H1 (cell line): ENCODE data around the gene SLC1A3. TPM values are rescaled to one million over a fixed set of nuclear protein-coding genes. Genes with fewer than 3 reads are reported as not detected.

Experiments used
- CTCF ChIA-PET: fragments of 300-600 bp; sonication (Branson Sonifier 250); formaldehyde crosslinking; loops from one replicate; lab custom pipeline; 2021; ENCODE audit not compliant: partially characterized antibody; lab: Charles Lee
- POLR2A ChIA-PET: fragments of 300-600 bp; sonication (Branson Sonifier 250); formaldehyde crosslinking; loops from one replicate; lab custom pipeline; 2021; ENCODE audit warnings: inconsistent platforms; ENCODE audit not compliant: partially characterized antibody; lab: Charles Lee
- DNase-seq, 2 experiments: peaks; one replicate each; pipeline versions ENCODE4 v3.0.0 to v3.0.0-alpha.2; 2010 to 2022; ENCODE audit warnings: low spot score in 2 of 2, low read depth in 1 of 2, mixed read lengths in 1 of 2
- FAIRE-seq: peaks from 2 replicates; lab custom pipeline; 2011; peaks lifted over from hg19 to GRCh38; lab: Jason Lieb, UNC
- H2AFZ ChIP-seq: 2 replicates; pipeline ENCODE4 v1.8.1; 2012; ENCODE audit warnings: low read length, inconsistent platforms
- H2AK5ac ChIP-seq: 2 replicates; pipeline ENCODE4 v1.6.1; 2013; ENCODE audit warnings: low read depth, low read length
- H2BK120ac ChIP-seq: replicated peaks from 2 replicates; pipeline ENCODE3; 2013; ENCODE audit warnings: low read depth, low read length, inconsistent platforms
- H2BK12ac ChIP-seq: 2 replicates; pipeline ENCODE4 v1.6.1; 2013; ENCODE audit warnings: low read depth, low read length
- H2BK15ac ChIP-seq: 2 replicates; pipeline ENCODE4 v1.6.1; 2013; ENCODE audit warnings: low read length
- H2BK20ac ChIP-seq: 2 replicates; pipeline ENCODE4 v1.6.1; 2013; ENCODE audit warnings: low read length
- H2BK5ac ChIP-seq: 2 replicates; pipeline ENCODE4 v1.6.1; 2013; ENCODE audit warnings: low read depth, low read length
- H3K14ac ChIP-seq: 2 replicates; pipeline ENCODE4 v1.6.1; 2013; ENCODE audit warnings: inconsistent platforms; ENCODE audit not compliant: insufficient read length
- H3K18ac ChIP-seq: 2 replicates; pipeline ENCODE4 v1.6.1; 2013; ENCODE audit warnings: low read length; ENCODE audit errors: extremely low read depth
- H3K23ac ChIP-seq: 2 replicates; pipeline ENCODE4 v1.6.1; 2013; ENCODE audit warnings: inconsistent platforms; ENCODE audit not compliant: insufficient read length
- H3K23me2 ChIP-seq: 2 replicates; pipeline ENCODE4 v1.6.1; 2013; ENCODE audit warnings: low read depth, low read length
- H3K27ac ChIP-seq: 2 replicates; pipeline ENCODE4 v1.6.1; 2011; ENCODE audit warnings: low read depth, low read length, inconsistent platforms
- H3K27me3 ChIP-seq, 4 experiments: replicated peaks in 1 of 4; 1 replicate in 1 of 4; 2 replicates in 3 of 4; pipeline versions ENCODE4 v1.6.1 to v1.8.1; 2011 to 2013; ENCODE audit warnings: low read length in 3 of 4, mild to moderate bottlenecking in 3 of 4, inconsistent platforms in 2 of 4, mixed read lengths in 2 of 4, moderate library complexity in 1 of 4; ENCODE audit not compliant: control insufficient read depth in 3 of 4, insufficient read depth in 3 of 4; ENCODE audit errors: extremely low read depth in 1 of 4
- H3K36me3 ChIP-seq, 4 experiments: 2 replicates each; pipeline versions ENCODE4 v1.6.1 to v1.8.1; 2011 to 2013; ENCODE audit warnings: mild to moderate bottlenecking in 4 of 4, low read length in 3 of 4, moderate library complexity in 2 of 4, control low read depth in 1 of 4, inconsistent platforms in 1 of 4; ENCODE audit not compliant: insufficient read depth in 4 of 4, control insufficient read depth in 2 of 4
- H3K4ac ChIP-seq: replicated peaks from 2 replicates; pipeline ENCODE3; 2013; ENCODE audit warnings: low read length, low read depth, mixed read lengths, inconsistent platforms; ENCODE audit not compliant: insufficient read length
- H3K4me1 ChIP-seq, 4 experiments: replicated peaks in 1 of 4; 1 replicate in 1 of 4; 2 replicates in 3 of 4; pipeline versions ENCODE4 v1.6.1 to v1.8.1; 2011 to 2013; ENCODE audit warnings: low read length in 3 of 4, inconsistent platforms in 2 of 4, mixed read lengths in 1 of 4; ENCODE audit not compliant: insufficient read depth in 4 of 4, control insufficient read depth in 3 of 4
- H3K4me2 ChIP-seq, 2 experiments: 2 replicates each; pipeline versions ENCODE4 v1.6.1 to v1.8.1; 2011 to 2013; ENCODE audit warnings: low read depth in 2 of 2, low read length in 2 of 2, control low read depth in 1 of 2, inconsistent platforms in 1 of 2, mild to moderate bottlenecking in 1 of 2; ENCODE audit not compliant: insufficient read depth in 1 of 2
- H3K4me3 ChIP-seq, 4 experiments: fragments of 200-600, 300-600 bp in 1 of 4; sonication (generic), shearing (Covaris generic), sonication (Bioruptor Twin) in 1 of 4; 2 replicates each; pipeline versions ENCODE4 v1.5.1 to v1.8.1; 2011 to 2016; ENCODE audit warnings: low read length in 4 of 4, low read depth in 3 of 4, control low read depth in 2 of 4, inconsistent platforms in 2 of 4, mild to moderate bottlenecking in 2 of 4, mixed read lengths in 1 of 4, moderate library complexity in 1 of 4; ENCODE audit not compliant: insufficient read depth in 2 of 4; ENCODE audit errors: extremely low read depth in 1 of 4
- H3K56ac ChIP-seq: replicated peaks from 2 replicates; pipeline ENCODE3; 2013; ENCODE audit warnings: low read depth, mild to moderate bottlenecking, mixed read lengths, low read length, inconsistent platforms; ENCODE audit not compliant: insufficient read length
- H3K79me1 ChIP-seq: 2 replicates; pipeline ENCODE4 v1.6.1; 2013; ENCODE audit warnings: low read depth, low read length, control low read depth
- H3K79me2 ChIP-seq, 2 experiments: 2 replicates each; pipeline versions ENCODE4 v1.6.1 to v1.8.1; 2012 to 2013; ENCODE audit warnings: low read length in 2 of 2, mild to moderate bottlenecking in 2 of 2, inconsistent platforms in 1 of 2; ENCODE audit not compliant: insufficient read depth in 2 of 2, control insufficient read depth in 1 of 2
- H3K9ac ChIP-seq, 4 experiments: replicated peaks in 1 of 4; 1 replicate in 1 of 4; 2 replicates in 3 of 4; pipeline versions ENCODE4 v1.6.1 to v1.8.1; 2011 to 2013; ENCODE audit warnings: low read depth in 3 of 4, low read length in 3 of 4, control low read depth in 2 of 4, mild to moderate bottlenecking in 2 of 4, moderate library complexity in 2 of 4, inconsistent platforms in 1 of 4; ENCODE audit errors: extremely low read depth in 1 of 4
- H3K9me3 ChIP-seq, 2 experiments: 2 replicates each; pipeline versions ENCODE4 v1.6.1 to v1.8.1; 2012 to 2013; ENCODE audit warnings: mild to moderate bottlenecking in 2 of 2, moderate library complexity in 2 of 2, control low read depth in 1 of 2, inconsistent platforms in 1 of 2, low read depth in 1 of 2, low read length in 1 of 2, mixed read lengths in 1 of 2; ENCODE audit not compliant: insufficient read depth in 2 of 2
- H4K20me1 ChIP-seq, 2 experiments: replicated peaks in 1 of 2; 2 replicates each; pipeline versions ENCODE3 to v1.8.1; 2011 to 2013; ENCODE audit warnings: inconsistent platforms in 2 of 2, low read length in 2 of 2, mild to moderate bottlenecking in 1 of 2; ENCODE audit not compliant: insufficient read depth in 2 of 2, control insufficient read depth in 1 of 2
- H4K5ac ChIP-seq: 2 replicates; pipeline ENCODE4 v1.6.1; 2013; ENCODE audit warnings: low read length, low read depth, mixed read lengths, inconsistent platforms; ENCODE audit not compliant: insufficient read length
- H4K8ac ChIP-seq: 2 replicates; pipeline ENCODE4 v1.8.0; 2013; ENCODE audit warnings: mild to moderate bottlenecking, moderate library complexity, low read length, inconsistent platforms; ENCODE audit not compliant: insufficient read depth; ENCODE audit errors: extremely low read depth
- H4K91ac ChIP-seq: replicated peaks from 2 replicates; pipeline ENCODE3; 2013; ENCODE audit warnings: low read length, mixed read lengths, inconsistent platforms; ENCODE audit not compliant: insufficient read length
- CEBPB ChIP-seq: IDR thresholded peaks from 2 replicates; pipeline ENCODE4 v1.6.1; 2012; ENCODE audit warnings: low read depth, low read length
- KDM1A ChIP-seq: fragments of 200-600, 300-600 bp; sonication (generic); IDR thresholded peaks from 2 replicates; pipeline ENCODE4 v1.7.1; 2016; ENCODE audit warnings: mild to moderate bottlenecking, low read length, borderline replicate concordance
- MAFK ChIP-seq: IDR thresholded peaks from 2 replicates; pipeline ENCODE4 v1.6.1; 2012; ENCODE audit warnings: low read depth, mild to moderate bottlenecking, improper control_type of control experiment, low read length
- SIRT6 ChIP-seq: IDR thresholded peaks from one replicate; pipeline ENCODE4 v1.7.1; 2012; ENCODE audit warnings: low read length, inconsistent platforms
- WGBS, 2 experiments: shearing (Covaris generic) in 1 of 2; methylation state at CpG; one replicate each; pipeline versions ENCODE4 v1.1.6 to v1.1.7; 2013 to 2015; ENCODE audit warnings: low lambda C conversion rate in 2 of 2, mixed read lengths in 2 of 2, inconsistent platforms in 1 of 2, low coverage in 1 of 2, missing lambda C conversion rate in 1 of 2; ENCODE audit not compliant: insufficient replicate concordance in 2 of 2, insufficient coverage in 1 of 2, insufficient read length in 1 of 2; ENCODE audit errors: extremely low coverage in 1 of 2, missing lambda C conversion rate in 1 of 2; 5-methylcytosine and 5-hydroxymethylcytosine counted together
- polyA plus RNA-seq, 7 experiments: library from polyadenylated mRNA; depleted of rRNA in 3 of 7; stranded (reverse) in 5 of 7; unstranded in 2 of 7; fragments of >200 nt in 5 of 7; fragments of 200-250 nt in 2 of 7; gene quantifications; 1 replicate in 5 of 7; 2 replicates in 1 of 7; 4 replicates in 1 of 7; pipeline versions ENCODE4 v1.2.1 to v1.2.3, GENCODE V29; 2011 to 2013; ENCODE audit warnings: missing spikeins in 2 of 7, mixed read lengths in 2 of 7
- total RNA-seq: library from RNA; stranded (reverse); fragmentation: NEBNext Ultra II Directional; extraction: Animal tissue kit (Norgen Biotek cat#: 25700); gene quantifications from 2 replicates; pipeline ENCODE4 v1.2.1, GENCODE V29; 2021
- TF ChIP-seq, protein P1 (sequence below): IDR thresholded peaks from 2 replicates; pipeline ENCODE4 v1.6.1; 2012; ENCODE audit warnings: inconsistent platforms

SLC1A3 gene
- total and polyA plus RNA-seq, 2 of the 8 experiments (the other 6 are each of a cell fraction or from before 2014, with no cell fraction given): 26.7 to 35.3 TPM

DNA sequence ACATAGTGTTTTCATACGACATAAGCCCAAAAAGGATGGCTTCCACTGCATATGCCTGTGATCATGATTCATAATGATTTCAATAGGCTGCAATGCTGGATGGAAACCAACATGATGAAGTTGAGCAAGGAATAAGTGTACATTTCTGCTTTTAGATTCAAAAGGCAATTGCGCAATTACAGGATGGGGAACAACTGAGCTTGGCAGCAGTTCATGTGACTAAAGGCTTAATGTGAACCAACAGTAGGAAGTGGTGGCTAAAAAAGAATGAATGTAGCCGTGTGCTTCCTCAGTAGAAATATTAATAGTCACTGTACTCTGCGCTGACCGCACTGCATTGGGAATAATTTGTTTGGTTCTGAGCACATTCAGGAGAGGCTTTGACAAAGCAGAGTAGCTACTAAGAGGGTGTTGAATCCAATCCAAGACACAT lies 51.2 kb downstream of the SLC1A3 start:
- H3K14ac ChIP-seq: no peak overlapping the region
- H3K36me3 ChIP-seq: no peaks in the 10 kb centered on the region
- H3K27me3 ChIP-seq: no peaks in the 10 kb centered on the region
- no peak overlapping the region for H3K27ac ChIP-seq
- H4K20me1 ChIP-seq: no peaks in the 10 kb centered on the region
- no peak overlapping the region for H2BK15ac ChIP-seq
- H4K5ac ChIP-seq: no peak overlapping the region
- H3K4me1 ChIP-seq: peaks cover 0 to 16% (median 11%) of the 10 kb centered on the region in 4 experiments
- H2BK120ac ChIP-seq: no peak overlapping the region
- H3K18ac ChIP-seq: no peak overlapping the region
- H3K9me3 ChIP-seq: no peaks in the 10 kb centered on the region
- H2BK5ac ChIP-seq: no peak overlapping the region
- H3K4me3 ChIP-seq: no peak overlapping the region
- ChIA-PET CTCF (interaction anchor here (1.0 to 2.2 kb wide), 2 partner anchors 19 to 23 kb away, joined by 3 to 5 read pairs; no protein-coding TSS in a partner anchor), POLR2A (no interaction called here)
- H2AFZ ChIP-seq: no peak overlapping the region
- DNase-seq (no peak), FAIRE-seq (no peak)
- H2BK20ac ChIP-seq: no peak overlapping the region
- H3K23ac ChIP-seq: no peak overlapping the region
- H3K23me2 ChIP-seq: no peaks in the 10 kb centered on the region
- H4K8ac ChIP-seq: no peak overlapping the region
- no peak overlapping the region for H2BK12ac ChIP-seq
- no peaks in the 10 kb centered on the region for H3K79me1 ChIP-seq
- H3K56ac ChIP-seq: no peak overlapping the region
- no peak overlapping the region for H3K9ac ChIP-seq
- TF ChIP-seq MAFK (no peak), KDM1A (no peak), SIRT6 (no peak), CEBPB (peak; percentile 93)
- TF ChIP-seq, protein P1, sequence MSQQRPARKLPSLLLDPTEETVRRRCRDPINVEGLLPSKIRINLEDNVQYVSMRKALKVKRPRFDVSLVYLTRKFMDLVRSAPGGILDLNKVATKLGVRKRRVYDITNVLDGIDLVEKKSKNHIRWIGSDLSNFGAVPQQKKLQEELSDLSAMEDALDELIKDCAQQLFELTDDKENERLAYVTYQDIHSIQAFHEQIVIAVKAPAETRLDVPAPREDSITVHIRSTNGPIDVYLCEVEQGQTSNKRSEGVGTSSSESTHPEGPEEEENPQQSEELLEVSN: no peak
- H3K4me2 ChIP-seq: no peak overlapping the region
- H2AK5ac ChIP-seq: no peak overlapping the region
- WGBS, 2 experiments: 79% methylated on average over 5 of the region's 5 CpGs; no CpG with 5 or more reads in 1 of the 2 experiments
- no peak overlapping the region for H4K91ac ChIP-seq
- no peak overlapping the region for H3K4ac ChIP-seq
- no peaks in the 10 kb centered on the region for H3K79me2 ChIP-seq
